ENCODE data around the gene NUP85. TPM values are rescaled to one million over a fixed set of nuclear protein-coding genes. Genes with fewer than 3 reads are reported as not detected.

Gene NUP85
- total RNA-seq, 4 donors from 2014 or later: 19.6 to 62.3 (median 22.3) TPM

DNA sequence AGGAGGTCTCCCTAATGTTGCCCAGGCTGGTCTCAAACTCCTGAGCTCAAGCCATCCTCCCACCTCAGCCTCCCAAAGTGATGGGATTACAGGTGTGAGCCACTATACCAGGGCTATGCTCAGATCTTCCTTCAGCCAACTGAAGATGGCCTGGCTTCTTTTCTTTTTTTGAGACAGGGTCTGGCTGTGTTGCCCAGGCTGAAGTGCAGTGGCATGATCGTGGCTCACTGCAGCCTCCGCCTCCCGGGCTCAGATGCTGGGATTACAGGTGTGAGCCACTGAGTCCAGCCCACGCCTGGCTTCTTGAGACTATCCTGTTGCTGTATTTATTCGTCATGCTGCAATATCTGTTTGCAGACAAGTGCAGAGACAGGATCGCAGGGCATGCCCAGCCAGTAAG lies 79.6 kb downstream of the NUP85 start:
- TF ChIP-seq POLR2A (IDR thresholded peaks at IDR 0.05): no peak
- TF ChIP-seq CTCF (IDR thresholded peaks at IDR 0.05): no peak
- no peak for TF ChIP-seq POLR2AphosphoS5 (IDR thresholded peaks at IDR 0.05)
- no peak for TF ChIP-seq EP300 (IDR thresholded peaks at IDR 0.05)
- no peak overlapping the region for H3K27ac ChIP-seq
- H3K27me3 ChIP-seq: no peaks in the 10 kb centered on the region
- 50% methylated on average over 2 of the region's 6 CpGs; no CpG with 5 or more reads in 1 of the 2 donors for WGBS, 2 donors (ENCODE audit: low coverage in 1 of 2)
- no peak overlapping the region for H3K4me3 ChIP-seq
- no peak for ATAC-seq
- no peaks in the 10 kb centered on the region for H3K9me3 ChIP-seq
- H3K4me1 ChIP-seq: peaks cover 0 to 12% (median 4%) of the 10 kb centered on the region in 3 donors
- H3K36me3 ChIP-seq: peaks cover 0 to 59% of the 10 kb centered on the region in 2 donors

Other genes with a start within 250 kb of the NUP85 start
- 10 to 100 TPM in 2 of 4 donors, 1 to 10 TPM in 2; 4.6 to 21.9 (median 10.8) TPM for gene HID1, start 232.9 kb upstream of the NUP85 start, total RNA-seq
- 10 to 100 TPM; 11.8 to 35.3 (median 18.1) TPM for gene CDR2L, start 218.0 kb upstream of the NUP85 start, total RNA-seq
- 100 to 1,000 TPM in 1 of 4 donors, 10 to 100 TPM in 3; 36.6 to 112 (median 50.5) TPM for gene MRPL58, start 193.0 kb upstream of the NUP85 start, total RNA-seq
- 100 to 1,000 TPM; 213 to 337 (median 307) TPM for gene ATP5PD, start 158.7 kb upstream of the NUP85 start, total RNA-seq
- 10 to 100 TPM; 27.1 to 39.7 (median 28.8) TPM for gene KCTD2, start 158.5 kb upstream of the NUP85 start, total RNA-seq
- 1 to 10 TPM; 4.0 to 6.9 (median 5.2) TPM for gene SLC16A5, start 117.7 kb upstream of the NUP85 start, total RNA-seq
- 1 to 10 TPM; 2.4 to 6.1 (median 3.9) TPM for gene ARMC7, start 95.7 kb upstream of the NUP85 start, total RNA-seq
- gene NT5C, start 73.9 kb upstream of the NUP85 start, total RNA-seq: 100 to 1,000 TPM in 2 of 4 donors, 10 to 100 TPM in 2; 74.5 to 121 (median 99.6) TPM
- 10 to 100 TPM in 3 of 4 donors, 1 to 10 TPM in 1; 9.3 to 48.5 (median 25.0) TPM for gene JPT1, start 51.2 kb upstream of the NUP85 start, total RNA-seq
- gene SUMO2, start 22.7 kb upstream of the NUP85 start, total RNA-seq: 10 to 100 TPM; 67.7 to 95.2 (median 69.9) TPM
- 10 to 100 TPM; 19.5 to 27.8 (median 24.5) TPM for gene GGA3, start 55.9 kb downstream of the NUP85 start, total RNA-seq
- 10 to 100 TPM; 35.0 to 46.4 (median 38.3) TPM for gene MRPS7, start 56.2 kb downstream of the NUP85 start, total RNA-seq
- 10 to 100 TPM; 28.5 to 50.7 (median 44.4) TPM for gene MIF4GD, start 65.6 kb downstream of the NUP85 start, total RNA-seq
- gene SLC25A19, start 83.8 kb downstream of the NUP85 start, total RNA-seq: 10 to 100 TPM in 3 of 4 donors, 1 to 10 TPM in 1; 7.3 to 14.5 (median 13.4) TPM
- gene GRB2, start 200.0 kb downstream of the NUP85 start, total RNA-seq: 100 to 1,000 TPM in 2 of 4 donors, 10 to 100 TPM in 2; 80.6 to 113 (median 97.6) TPM

Data from gastroesophageal sphincter (tissue), 4 donors.